ENCODE measurements around the gene SMARCA4. TPM values are rescaled to one million over a fixed set of nuclear protein-coding genes. Genes with fewer than 3 reads are reported as not detected.
"Not testable (repeated sequence)": the region's sequence is repeated elsewhere in the genome, so short reads cannot be mapped to it uniquely, and the experiment has no call there.

SMARCA4 gene
- total RNA-seq, 1 experiment from 2014 or later, result 36.2 TPM

DNA sequence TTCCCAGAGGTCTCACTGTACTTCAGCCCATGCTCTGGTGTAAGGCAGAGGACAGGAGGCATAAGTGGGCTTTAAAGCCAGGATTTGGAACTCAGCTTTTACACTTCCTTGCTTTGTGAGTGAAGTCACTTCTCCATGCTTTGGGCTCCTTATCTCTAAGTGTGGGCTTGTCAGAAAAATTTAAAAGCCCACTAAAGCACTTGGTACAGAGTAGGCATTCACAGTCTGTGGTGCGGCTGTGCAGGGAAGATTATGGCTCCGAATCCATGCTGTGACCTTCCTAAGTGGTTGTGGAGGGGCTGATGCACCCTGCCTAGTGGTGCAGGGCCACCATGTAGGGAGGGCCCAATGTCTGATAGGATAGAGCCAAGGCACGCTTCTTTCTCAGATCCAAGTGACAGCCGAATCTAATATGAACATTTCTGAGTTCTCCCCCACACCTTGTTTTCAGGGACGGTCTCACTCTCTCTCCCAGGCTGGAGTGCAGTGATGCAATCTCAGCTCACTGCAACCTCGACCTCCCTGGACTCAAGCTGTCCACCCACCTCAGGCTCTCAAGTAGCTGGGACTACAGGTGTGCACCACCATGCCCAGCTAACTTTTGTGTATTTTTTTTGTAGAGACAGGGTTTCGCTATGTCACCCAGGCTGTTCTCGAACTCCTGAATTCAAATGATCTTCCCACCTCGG is 25.3 kb upstream of the SMARCA4 start:
- no peak overlapping the region for H3K27ac ChIP-seq (ENCODE audit: low read length)
- H3K27me3 ChIP-seq (ENCODE audit: control insufficient read depth, insufficient read depth, low read length), result no peaks in the 10 kb centered on the region
- intact Hi-C loops (cut with micrococcal nuclease; ENCODE audit: unreplicated experiment), result no loop called here
- ChIA-PET POLR2A (no interaction called here), CTCF (no interaction called here)
- no peaks in the 10 kb centered on the region for H3K36me3 ChIP-seq (ENCODE audit: control insufficient read depth, insufficient read depth, low read length)
- H3K4me3 ChIP-seq (ENCODE audit: low read depth in 2 of 2, low read length in 2 of 2), result no peak overlapping the region
- ATAC-seq (no peak), DNase-seq (ENCODE audit: low read depth, low spot score) (no peak)
- H3K9me3 ChIP-seq (ENCODE audit: control insufficient read depth, insufficient read depth, low read depth, low read length), result no peaks in the 10 kb centered on the region
- BruUV-seq (replicated peaks), result no TSS peak
- in situ Hi-C loops (cut with HindIII; ENCODE audit: low pct_unique_long_range_greater_than_20kb, low sequenced_read_pairs), result no loop called here
- TF ChIP-seq SIN3A (IDR thresholded peaks at IDR 0.05; ENCODE audit: borderline replicate concordance, insufficient read depth, low read depth, low read length) (no peak), TCF7L2 (IDR thresholded peaks at IDR 0.05; ENCODE audit: low read depth, low read length) (no peak), POLR2AphosphoS5 (IDR thresholded peaks at IDR 0.05; ENCODE audit: low read depth, low read length) (no peak)
- TF ChIP-seq, protein P1, sequence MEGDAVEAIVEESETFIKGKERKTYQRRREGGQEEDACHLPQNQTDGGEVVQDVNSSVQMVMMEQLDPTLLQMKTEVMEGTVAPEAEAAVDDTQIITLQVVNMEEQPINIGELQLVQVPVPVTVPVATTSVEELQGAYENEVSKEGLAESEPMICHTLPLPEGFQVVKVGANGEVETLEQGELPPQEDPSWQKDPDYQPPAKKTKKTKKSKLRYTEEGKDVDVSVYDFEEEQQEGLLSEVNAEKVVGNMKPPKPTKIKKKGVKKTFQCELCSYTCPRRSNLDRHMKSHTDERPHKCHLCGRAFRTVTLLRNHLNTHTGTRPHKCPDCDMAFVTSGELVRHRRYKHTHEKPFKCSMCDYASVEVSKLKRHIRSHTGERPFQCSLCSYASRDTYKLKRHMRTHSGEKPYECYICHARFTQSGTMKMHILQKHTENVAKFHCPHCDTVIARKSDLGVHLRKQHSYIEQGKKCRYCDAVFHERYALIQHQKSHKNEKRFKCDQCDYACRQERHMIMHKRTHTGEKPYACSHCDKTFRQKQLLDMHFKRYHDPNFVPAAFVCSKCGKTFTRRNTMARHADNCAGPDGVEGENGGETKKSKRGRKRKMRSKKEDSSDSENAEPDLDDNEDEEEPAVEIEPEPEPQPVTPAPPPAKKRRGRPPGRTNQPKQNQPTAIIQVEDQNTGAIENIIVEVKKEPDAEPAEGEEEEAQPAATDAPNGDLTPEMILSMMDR (IDR thresholded peaks at IDR 0.05), result no peak
- TF ChIP-seq, protein P2, sequence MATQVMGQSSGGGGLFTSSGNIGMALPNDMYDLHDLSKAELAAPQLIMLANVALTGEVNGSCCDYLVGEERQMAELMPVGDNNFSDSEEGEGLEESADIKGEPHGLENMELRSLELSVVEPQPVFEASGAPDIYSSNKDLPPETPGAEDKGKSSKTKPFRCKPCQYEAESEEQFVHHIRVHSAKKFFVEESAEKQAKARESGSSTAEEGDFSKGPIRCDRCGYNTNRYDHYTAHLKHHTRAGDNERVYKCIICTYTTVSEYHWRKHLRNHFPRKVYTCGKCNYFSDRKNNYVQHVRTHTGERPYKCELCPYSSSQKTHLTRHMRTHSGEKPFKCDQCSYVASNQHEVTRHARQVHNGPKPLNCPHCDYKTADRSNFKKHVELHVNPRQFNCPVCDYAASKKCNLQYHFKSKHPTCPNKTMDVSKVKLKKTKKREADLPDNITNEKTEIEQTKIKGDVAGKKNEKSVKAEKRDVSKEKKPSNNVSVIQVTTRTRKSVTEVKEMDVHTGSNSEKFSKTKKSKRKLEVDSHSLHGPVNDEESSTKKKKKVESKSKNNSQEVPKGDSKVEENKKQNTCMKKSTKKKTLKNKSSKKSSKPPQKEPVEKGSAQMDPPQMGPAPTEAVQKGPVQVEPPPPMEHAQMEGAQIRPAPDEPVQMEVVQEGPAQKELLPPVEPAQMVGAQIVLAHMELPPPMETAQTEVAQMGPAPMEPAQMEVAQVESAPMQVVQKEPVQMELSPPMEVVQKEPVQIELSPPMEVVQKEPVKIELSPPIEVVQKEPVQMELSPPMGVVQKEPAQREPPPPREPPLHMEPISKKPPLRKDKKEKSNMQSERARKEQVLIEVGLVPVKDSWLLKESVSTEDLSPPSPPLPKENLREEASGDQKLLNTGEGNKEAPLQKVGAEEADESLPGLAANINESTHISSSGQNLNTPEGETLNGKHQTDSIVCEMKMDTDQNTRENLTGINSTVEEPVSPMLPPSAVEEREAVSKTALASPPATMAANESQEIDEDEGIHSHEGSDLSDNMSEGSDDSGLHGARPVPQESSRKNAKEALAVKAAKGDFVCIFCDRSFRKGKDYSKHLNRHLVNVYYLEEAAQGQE (IDR thresholded peaks at IDR 0.05; ENCODE audit: insufficient read depth in 1 of 2, low read depth in 2 of 2, low read length in 1 of 2), result no peak
- peaks cover 5% of the 10 kb centered on the region; the same call in 1 of the 2 replicates for H3K4me1 ChIP-seq (ENCODE audit: control insufficient read depth, insufficient read depth, low read length)

DNA sequence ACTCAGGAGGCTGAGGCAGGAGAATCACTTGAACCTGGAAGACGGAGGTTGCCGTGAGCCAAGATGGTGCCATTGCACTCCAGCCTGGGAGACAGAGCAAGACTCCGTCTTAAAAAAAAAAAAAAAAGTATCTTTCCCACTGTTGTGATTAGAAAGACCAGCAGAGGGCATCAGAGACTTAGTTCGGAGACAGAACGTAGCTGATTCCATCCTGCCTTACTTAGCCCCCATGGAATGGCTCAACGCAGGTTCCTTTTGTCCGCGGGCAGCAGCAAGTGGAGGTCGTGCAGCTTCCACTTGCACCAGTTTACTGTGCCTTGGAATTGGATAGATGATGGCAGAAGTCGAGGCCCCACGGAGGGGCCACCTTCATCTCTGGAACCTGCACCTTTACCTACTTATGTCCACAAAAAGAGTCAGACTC is 24.2 kb upstream of the SMARCA4 start:
- in situ Hi-C loops (cut with HindIII; ENCODE audit: low pct_unique_long_range_greater_than_20kb, low sequenced_read_pairs) (no loop called here), intact Hi-C loops (cut with micrococcal nuclease; ENCODE audit: unreplicated experiment) (no loop called here)
- ATAC-seq (peak; percentile 79), DNase-seq (ENCODE audit: low read depth, low spot score) (peak; percentile 57)
- CTCF ChIA-PET, result interaction anchor here (0.6 to 1.1 kb wide), 5 partner anchors 8 to 654 kb away, joined by 3 to 6 read pairs (median 5); no protein-coding TSS in a partner anchor
- Histone ChIP-seq H3K27me3 (ENCODE audit: control insufficient read depth, insufficient read depth, low read length) (no peaks in the 10 kb centered on the region), H3K4me1 (ENCODE audit: control insufficient read depth, insufficient read depth, low read length) (peaks cover 5% of the 10 kb centered on the region), H3K36me3 (ENCODE audit: control insufficient read depth, insufficient read depth, low read length) (no peaks in the 10 kb centered on the region), H3K9me3 (ENCODE audit: control insufficient read depth, insufficient read depth, low read depth, low read length) (no peaks in the 10 kb centered on the region), H3K27ac (ENCODE audit: low read length) (no peak overlapping the region), H3K4me3 (ENCODE audit: low read depth in 2 of 2, low read length in 2 of 2) (no peak overlapping the region)
- POLR2A ChIA-PET, result interaction anchor here (0.5 to 0.7 kb wide), 2 partner anchors 57 to 236 kb away, joined by 4 to 11 read pairs; no protein-coding TSS in a partner anchor
- TF ChIP-seq, protein P1 (IDR thresholded peaks at IDR 0.05), result peak; percentile 80
- no peak for TF ChIP-seq TCF7L2 (IDR thresholded peaks at IDR 0.05; ENCODE audit: low read depth, low read length)
- no TSS peak for BruUV-seq (replicated peaks)

DNA sequence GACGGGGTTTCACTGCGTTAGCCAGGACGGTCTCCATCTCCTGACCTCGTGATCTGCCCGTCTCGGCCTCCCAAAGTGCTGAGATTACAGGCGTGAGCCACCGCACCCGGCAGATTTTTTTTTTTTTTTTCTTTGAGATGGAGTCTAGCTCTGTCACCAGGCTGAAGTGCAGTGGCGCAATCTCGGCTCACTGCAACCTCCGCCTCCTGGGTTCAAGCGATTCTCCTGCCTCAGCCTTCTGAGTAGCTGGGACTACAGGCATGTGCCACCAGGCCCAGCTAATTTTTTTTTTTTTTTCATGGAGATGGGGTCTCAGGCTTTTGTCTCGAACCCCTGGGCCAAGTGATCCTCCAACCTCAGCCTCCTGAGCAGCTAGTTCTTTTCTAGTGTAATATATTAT is 19.2 kb upstream of the SMARCA4 start:
- ChIA-PET CTCF (interaction anchor here (0.6 to 1.5 kb wide), 11 partner anchors 9 to 634 kb away, joined by 3 to 12 read pairs (median 7); no protein-coding TSS in a partner anchor), POLR2A (interaction anchor here (0.7 kb wide), 1 partner anchor 22 kb away, joined by 10 read pairs; no protein-coding TSS in a partner anchor)
- H3K27me3 ChIP-seq (ENCODE audit: control insufficient read depth, insufficient read depth, low read length); intact Hi-C loops (cut with micrococcal nuclease; ENCODE audit: unreplicated experiment); H3K36me3 ChIP-seq (ENCODE audit: control insufficient read depth, insufficient read depth, low read length); in situ Hi-C loops (cut with HindIII; ENCODE audit: low pct_unique_long_range_greater_than_20kb, low sequenced_read_pairs); DNase-seq (ENCODE audit: low read depth, low spot score); H3K9me3 ChIP-seq (ENCODE audit: control insufficient read depth, insufficient read depth, low read depth, low read length); BruUV-seq (replicated peaks): not testable (repeated sequence)
- Histone ChIP-seq H3K4me3 (ENCODE audit: low read depth in 2 of 2, low read length in 2 of 2) (peak overlapping the region in 1 of 2 experiments; percentile 11; a peak in 1 of 4 replicates), H3K27ac (ENCODE audit: low read length) (peak overlapping the region; percentile 57; the same call in 1 of the 2 replicates), H3K4me1 (ENCODE audit: control insufficient read depth, insufficient read depth, low read length) (peaks cover 11% of the 10 kb centered on the region)
- peak; percentile 57 for ATAC-seq

DNA sequence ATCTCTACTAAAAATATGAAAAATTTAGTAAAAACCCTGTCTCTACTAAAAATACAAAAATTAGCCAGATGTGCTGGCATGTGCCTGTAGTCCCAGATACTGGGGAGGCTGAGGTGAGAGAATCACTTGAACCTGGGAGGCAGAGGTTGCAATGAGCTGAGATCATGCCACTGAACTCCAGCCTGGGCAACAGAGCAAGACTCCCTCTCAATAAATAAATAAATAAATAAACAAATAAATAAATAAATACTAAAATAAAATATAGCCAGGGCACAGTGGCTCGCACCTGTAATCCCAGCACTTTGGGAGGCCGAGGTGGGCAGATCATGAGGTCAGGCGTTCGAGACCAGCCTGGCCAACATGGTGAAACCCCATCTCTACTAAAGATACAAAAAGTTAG is 17.4 kb upstream of the SMARCA4 start:
- DNase-seq (ENCODE audit: low read depth, low spot score); H3K27ac ChIP-seq (ENCODE audit: low read length); ATAC-seq; H3K27me3 ChIP-seq (ENCODE audit: control insufficient read depth, insufficient read depth, low read length); in situ Hi-C loops (cut with HindIII; ENCODE audit: low pct_unique_long_range_greater_than_20kb, low sequenced_read_pairs); H3K36me3 ChIP-seq (ENCODE audit: control insufficient read depth, insufficient read depth, low read length); POLR2A ChIA-PET; H3K4me3 ChIP-seq (ENCODE audit: low read depth in 2 of 2, low read length in 2 of 2); intact Hi-C loops (cut with micrococcal nuclease; ENCODE audit: unreplicated experiment); CTCF ChIA-PET; H3K9me3 ChIP-seq (ENCODE audit: control insufficient read depth, insufficient read depth, low read depth, low read length); BruUV-seq (replicated peaks): not testable (repeated sequence)
- H3K4me1 ChIP-seq (ENCODE audit: control insufficient read depth, insufficient read depth, low read length), result peaks cover 15% of the 10 kb centered on the region

Data from Panc1 (cell line).